DMS114 treated with DMSO at 0.1 percent for 48 hours (cell line): ENCODE data around the gene BAIAP2L1.

Experiments
- DNase-seq: peaks from one replicate; lab custom pipeline; 2025; ENCODE audit not compliant: unreplicated experiment; lab: John Stamatoyannopoulos, UW

Gene BAIAP2L1

GRCh38 chr7:98241674-98242241 lies 159.1 kb downstream of the BAIAP2L1 start:
- no peak for DNase-seq
